GM21619 (cell line): ENCODE measurements around the gene EPHA7.

ENCODE experiments used
- ATAC-seq: cut with Tn5 transposase; IDR thresholded peaks from one replicate; pipeline ENCODE4 v1.9.1; 2021; ENCODE audit not compliant: unreplicated experiment

Gene EPHA7

DNA sequence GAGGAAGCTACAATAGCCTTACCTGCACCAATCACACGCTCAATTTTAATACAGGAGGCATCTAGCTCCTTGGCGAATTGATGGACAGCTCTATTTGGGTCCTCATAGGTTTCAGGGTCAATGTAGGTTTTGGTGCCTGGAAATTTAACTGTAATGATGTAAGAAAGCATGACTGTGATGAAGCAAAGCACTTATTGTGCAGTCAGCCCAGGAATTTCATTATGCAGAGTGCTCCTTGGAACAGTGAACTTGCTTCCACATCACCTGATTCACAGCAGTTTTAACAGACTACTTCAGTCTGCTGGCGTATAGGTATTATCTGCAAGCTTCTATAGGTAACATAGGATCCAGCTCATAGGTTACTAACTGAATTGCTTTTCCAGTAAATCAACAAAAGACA is 160.0 kb downstream of the EPHA7 start:
- ATAC-seq: no peak

DNA sequence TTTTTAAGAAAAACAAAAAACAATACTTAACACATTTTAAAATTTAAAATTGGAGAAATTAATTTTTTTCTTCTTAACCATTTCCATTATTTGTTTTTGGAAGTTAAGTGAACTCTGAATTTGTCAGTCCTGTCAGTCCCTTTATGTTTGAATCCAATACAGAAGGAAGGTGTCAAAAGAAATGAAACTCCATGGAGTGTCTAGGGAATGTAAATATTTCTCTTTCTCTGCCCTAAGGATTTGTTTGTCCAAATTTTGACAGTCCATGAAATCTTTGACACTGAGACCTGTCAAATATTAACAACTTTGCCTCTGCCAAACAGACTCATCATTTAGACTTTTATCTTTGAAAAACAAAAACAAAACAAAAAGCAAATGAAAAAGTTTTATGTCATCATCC is 166.4 kb downstream of the EPHA7 start:
- ATAC-seq: no peak

DNA sequence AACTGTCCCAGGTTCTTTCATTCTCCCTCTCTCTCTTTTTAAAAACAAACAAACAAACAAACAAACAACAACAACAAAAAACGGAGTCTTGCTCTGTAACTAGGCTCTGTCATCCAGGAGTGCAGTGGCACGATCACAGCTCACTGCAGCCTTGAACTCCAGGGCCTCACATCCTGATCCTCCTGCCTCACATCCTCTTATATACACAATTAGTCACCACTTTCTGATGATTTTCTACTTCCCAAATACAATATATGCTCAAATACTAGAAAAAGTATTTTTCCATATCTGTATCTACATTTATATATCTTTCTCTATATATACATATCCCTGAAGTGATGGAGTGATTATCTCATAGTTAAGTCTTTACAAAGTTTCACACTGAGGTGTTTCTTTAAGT is 170.7 kb downstream of the EPHA7 start:
- no peak for ATAC-seq

DNA sequence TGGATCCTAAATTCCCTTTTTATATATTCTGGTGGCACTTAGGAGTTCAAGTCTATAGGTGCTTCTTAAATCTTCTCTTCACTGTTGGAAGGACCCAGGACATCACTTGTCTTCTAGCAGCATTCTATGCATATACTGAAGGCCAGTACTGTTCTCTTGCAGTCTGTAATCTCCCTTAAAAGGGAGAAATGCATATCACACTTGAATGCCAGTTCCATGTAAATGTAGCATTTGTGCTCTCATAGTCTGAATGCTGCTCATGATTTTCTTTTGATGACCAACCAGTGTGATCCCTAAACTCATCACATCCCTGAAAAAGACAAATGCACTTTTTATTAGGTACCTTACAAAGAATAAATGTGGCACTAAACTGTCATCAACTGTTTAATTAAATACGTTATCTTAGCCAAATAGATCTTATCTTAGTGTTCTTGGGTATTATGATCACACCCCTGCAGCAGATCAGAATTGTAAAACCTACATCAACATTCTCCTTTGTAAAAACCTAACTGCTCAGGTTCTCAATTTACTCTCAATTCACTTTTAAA is 176.1 kb downstream of the EPHA7 start:
- ATAC-seq: no peak

DNA sequence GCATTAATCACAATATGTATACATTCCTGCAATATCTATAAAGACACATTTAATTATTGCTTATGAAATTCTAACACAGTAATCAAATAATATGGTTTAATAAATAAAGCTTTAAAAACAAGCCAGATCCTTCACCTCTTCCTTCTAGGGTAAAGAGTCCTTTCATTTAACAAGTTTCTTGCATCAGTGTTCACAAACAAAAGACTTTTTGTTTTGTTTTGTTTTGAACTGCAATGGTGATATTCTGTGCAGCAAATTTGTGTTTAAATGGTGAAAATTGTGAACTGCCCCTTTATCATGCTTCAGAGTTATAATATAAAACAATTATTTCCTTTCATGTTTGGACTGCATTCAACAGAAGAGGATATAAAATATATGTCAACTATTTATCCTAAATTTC is 177.3 kb downstream of the EPHA7 start:
- no peak for ATAC-seq

DNA sequence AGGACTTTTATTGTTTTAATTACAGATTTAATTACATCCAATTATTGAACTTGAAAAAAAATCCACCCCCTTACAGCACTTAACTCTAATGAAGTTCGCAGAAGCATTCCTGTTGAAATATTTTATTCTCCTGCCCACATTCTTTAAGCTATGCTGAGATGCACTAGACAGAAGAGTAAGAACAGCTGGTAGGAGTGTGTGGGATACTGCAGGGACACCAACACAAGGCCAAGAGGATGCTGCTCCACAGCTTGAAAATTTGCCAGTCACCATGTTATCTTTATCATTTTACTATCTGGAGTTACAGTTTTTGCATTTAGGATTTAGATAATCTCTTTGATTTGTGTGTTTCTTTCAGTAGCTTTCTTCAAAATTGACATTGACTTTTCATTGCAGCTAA is 180.7 kb downstream of the EPHA7 start:
- ATAC-seq: no peak

DNA sequence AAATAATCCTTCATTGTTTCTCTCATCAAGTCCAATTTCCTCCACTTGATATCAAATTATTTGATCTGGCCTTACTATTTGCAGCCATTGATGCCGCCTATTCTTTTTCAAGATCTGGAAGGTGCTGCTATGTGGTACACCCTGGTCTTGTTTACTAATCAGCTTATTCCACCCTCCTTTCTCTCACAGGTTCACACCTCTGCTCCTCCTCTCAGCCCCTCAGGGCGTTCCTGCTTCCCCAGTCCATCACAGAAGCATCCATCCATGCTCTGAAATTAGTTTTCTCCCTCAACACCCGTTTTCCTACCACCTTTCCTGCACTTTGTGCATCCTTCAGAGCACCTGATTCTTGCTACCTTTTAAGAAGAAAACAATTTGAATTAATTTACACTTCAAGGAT is 183.6 kb downstream of the EPHA7 start:
- no peak for ATAC-seq

DNA sequence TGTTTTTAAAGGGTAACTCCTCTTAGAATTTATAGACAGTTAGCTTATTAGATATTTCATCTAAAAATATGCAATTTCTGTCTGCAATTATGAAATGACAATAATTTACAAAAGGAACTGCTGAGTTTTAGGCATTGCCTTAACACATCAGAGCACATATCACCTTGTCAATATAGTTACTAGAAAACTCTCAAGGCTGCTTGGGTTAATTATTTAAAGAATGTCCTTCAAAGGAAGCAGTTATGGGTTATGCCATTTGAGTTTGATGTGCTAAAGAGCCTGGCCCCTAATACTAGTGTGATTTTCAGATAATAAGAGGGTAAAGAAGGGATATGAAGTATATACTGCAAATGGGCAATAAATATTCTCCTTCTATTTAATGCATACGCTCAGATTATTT is 192.5 kb downstream of the EPHA7 start:
- ATAC-seq: no peak

DNA sequence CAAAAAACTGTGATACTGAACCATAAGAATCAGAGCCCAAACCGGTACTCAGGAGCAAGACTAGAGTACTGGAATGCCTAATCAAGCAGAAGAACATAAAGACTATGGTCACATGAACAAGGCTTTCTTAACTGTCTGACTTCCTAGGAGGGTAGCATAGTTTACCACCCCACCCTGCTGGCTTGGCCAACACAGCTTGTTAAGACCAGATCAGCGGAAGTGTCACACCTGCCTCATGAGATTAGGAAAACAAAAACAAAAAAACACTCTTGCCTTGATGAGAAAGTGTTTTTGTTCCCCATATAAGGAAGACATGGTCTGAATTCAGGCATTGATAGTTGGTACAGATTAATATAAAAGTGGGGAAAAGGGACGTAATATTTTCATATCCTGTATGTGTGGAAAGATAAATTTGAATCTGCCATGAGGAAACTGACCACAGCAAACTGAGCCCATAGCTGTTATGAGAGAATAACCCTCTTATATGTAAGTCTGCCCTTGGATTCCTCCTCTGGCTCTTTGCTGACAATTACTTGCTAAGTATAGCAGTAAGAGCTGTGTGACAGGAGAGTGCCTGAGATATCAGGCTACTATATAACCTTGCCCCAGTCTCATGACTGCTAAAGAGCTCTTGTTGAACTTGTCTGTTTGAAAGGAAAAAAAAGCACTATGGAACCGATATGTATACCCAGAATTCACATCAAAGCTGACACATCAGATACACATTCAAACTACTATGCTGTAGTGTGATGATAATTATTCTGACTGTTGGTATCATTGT is 197.1 kb downstream of the EPHA7 start:
- ATAC-seq: no peak

DNA sequence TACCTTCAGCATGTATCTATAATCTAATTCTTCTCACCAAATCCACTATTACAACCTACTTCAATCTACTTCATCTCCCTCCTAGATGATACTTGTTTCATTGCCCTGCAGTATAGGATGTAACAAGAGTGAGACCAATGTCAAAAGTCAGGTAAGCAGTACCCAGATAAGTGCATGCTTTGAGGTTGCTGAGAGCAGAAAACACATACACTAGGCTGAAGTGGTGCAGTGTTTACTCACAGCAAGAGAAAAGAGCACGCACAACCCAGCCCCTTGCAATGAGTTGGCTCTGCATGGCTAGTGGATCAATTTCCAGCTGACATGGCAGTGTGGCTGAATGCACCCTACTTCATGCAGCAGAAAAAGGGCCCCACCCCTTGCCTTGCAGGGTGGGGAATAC is 199.9 kb downstream of the EPHA7 start:
- ATAC-seq: no peak

DNA sequence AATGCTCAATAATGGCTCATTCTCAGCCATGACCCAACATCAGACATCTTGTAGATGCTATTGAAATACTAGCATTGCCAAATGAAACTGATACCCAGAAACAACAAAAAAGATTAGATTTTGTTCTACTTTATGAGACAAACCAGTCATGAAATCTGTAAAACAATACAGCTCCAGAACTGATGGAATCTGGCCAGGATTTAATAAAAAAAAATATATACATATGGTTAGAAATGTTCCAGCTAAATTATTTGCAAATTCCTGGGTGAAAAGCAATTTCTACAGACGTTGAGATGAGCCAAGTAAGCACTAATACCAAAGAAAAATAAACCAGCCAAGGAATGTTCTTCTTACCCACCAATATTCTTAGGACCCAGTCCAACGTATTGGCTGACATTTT is 201.3 kb downstream of the EPHA7 start:
- no peak for ATAC-seq

DNA sequence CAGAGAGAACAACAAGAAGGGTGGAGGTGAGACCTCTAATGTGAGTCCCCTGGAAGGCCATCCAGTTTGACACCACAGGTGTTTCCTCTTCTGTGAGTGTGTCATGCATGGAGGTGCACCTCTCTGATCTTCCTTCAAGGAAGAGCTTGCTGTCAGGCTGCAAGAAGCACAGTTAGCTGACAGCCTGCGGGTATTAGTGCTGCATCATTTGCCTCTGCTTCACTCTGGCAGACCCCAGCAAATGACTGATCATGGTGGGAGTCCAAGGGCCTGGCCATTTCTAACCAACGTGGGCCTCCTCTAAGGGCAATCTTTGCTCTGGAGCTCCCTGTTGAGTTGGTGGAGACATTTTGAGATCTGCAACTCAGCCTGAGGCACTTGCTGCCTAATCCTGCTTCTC is 206.3 kb downstream of the EPHA7 start:
- ATAC-seq: no peak

DNA sequence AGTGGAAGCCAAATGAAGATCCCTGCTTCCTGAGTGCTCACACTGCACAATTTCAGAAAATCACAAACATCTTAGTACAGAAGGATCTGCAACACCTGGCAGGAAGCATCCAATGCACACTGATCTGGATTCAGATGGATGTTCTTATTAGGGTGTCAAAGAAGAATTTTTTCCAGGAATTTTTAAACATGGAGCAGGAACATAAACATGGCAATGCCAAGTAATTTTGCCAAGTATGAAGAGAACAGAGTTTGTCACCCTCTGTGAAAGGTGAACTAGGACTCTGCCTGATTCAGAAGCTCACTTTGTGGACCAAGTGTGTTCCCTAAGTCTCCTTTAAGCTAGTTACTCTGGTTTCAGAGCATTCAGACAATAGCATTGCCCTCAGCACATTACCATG is 208.5 kb downstream of the EPHA7 start:
- ATAC-seq: no peak

DNA sequence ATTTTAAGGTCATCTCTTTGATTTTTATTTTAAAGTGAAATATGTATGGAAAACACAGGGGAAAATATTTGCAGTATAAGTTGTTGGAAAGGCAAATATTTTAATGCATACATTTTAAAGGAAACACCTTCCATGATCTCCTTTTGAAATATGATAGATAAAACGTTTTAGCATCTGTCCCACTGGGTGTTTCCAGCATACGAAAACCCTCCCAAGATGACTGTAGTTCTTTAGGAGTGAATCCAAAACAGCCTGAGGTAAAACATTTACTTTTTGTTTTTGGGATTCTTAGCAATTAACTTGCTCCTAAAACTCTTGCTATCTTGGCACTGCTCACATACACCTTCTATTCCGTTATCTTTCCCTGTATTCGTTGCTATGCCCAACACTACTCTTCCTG is 210.0 kb downstream of the EPHA7 start:
- ATAC-seq: no peak

DNA sequence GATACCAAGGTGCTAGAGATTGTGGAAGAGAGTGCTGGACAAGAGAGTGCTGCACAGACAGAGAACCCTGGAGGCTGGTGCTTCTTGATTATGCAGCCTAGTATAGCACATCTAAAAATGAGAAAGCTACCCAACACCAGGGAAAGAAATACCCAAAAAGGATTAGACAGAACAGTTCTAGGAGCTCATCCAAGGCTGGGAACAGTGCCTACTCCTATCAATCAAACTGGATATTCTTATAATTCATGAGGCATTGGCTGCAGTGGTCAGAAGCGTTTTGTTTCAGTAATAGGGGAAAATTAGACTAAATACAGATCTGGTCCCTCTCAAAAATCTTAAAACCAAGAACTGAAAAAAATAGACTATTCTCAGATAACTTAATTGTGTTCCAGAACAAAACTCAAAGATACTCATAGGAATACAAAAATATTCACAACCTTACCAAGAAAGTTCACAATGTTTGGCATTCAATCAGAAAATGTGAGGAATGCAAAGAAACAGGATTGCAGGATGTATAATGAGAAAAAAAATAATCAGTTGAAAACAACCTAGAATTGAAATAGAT is 222.9 kb downstream of the EPHA7 start:
- no peak for ATAC-seq

DNA sequence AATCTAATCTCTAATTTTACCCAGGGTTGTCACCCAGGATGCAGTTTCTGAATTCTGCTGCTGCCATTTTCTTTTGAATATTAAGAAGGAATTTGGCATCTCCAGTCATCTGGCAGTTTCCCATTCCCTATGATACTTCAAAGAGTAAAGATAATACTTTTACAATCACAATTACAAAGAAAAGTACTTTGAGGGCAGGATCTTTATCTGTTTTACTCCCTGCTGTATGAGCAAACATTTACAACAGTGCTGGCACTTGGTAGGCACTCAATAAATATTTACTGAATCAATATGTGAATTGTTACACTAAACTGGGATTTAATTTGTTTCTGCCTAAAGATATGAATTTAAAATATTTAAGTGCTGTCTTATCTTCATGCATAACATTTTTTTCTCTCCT is 224.9 kb downstream of the EPHA7 start:
- ATAC-seq: no peak

DNA sequence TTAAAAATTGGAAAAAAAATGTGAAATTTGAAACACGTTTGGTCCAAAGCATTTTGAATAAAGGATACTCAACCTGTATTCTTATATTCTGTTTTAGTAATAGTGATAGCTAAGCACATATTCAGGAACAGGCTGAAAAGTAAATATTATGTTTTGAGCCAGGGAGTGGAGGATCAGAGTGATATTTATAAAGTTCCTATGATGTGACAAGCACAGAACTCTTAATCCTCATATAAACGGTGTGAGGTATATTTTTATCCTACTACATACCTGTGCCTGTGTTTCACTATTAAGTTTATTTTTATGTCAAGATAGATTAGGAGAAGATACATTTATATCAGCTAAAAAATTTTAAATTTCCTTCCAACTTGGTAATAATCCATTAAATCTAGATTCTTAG is 225.5 kb downstream of the EPHA7 start:
- ATAC-seq: no peak
